ENCODE results near the gene OR2T12. TPM values are rescaled to one million over a fixed set of nuclear protein-coding genes. Genes with fewer than 3 reads are reported as not detected.
"Not testable (repeated sequence)": the region's sequence is repeated elsewhere in the genome, so short reads cannot be mapped to it uniquely, and the experiment has no call there.

Gene OR2T12
- total and polyA plus RNA-seq, 9 of the 15 experiments (the other 6 are each of a cell fraction or from before 2014, with no cell fraction given): 0.01 TPM; not detected in 8

GRCh38 chr1:248324468-248324867, 21.2 kb upstream of the OR2T12 start, which contains the start of gene OR2M7 (continued):
- TF ChIP-seq ELK3 (CRISPR knock-in tag; IDR thresholded peaks at IDR 0.05): no peak

DNA sequence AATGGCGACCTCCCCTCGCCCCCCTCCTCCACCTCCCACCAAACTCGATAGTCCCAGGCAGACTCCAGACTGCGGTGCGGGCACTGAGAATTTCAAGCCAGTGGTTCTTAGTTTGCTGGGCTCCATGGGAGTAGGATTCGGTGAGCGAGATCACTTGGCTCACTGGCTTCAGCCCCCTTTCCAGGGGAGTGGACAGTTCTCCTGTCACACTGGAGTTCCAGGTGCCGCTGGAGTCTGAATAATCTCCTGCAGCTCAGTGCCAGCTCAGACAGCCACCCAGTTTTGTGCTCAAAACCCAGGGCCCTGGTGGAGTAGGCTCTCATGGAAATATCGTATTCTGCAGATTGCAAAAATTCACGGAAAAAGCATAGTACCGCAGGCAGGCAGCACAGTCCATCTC, 13.6 kb upstream of the OR2T12 start:
- POLR2A ChIA-PET: no interaction called here
- Histone ChIP-seq H3K9me1 (ENCODE audit: control insufficient read depth, insufficient read depth, low read length) (no peaks in the 10 kb centered on the region), H4K20me1 (replicated peaks; ENCODE audit: control insufficient read depth, insufficient read depth, low read length) (no peaks in the 10 kb centered on the region), H3K79me2 (ENCODE audit: control insufficient read depth, insufficient read depth, low read length) (no peaks in the 10 kb centered on the region), H3K9ac (ENCODE audit: insufficient read depth in 1 of 2, low read depth in 2 of 2, low read length in 2 of 2) (no peak overlapping the region), H3K4me1 (replicated peaks in 1 of 2; ENCODE audit: control insufficient read depth in 2 of 2, insufficient read depth in 2 of 2, low read length in 2 of 2) (no peaks in the 10 kb centered on the region), H2AFZ (ENCODE audit: low read depth, low read length) (no peak overlapping the region), H3K9me3 (replicated peaks; ENCODE audit: control insufficient read depth, insufficient read depth, low read depth, low read length) (peaks cover 2% of the 10 kb centered on the region; the same call in 1 of the 2 replicates), H3K4me3 (no peak overlapping the region), H3K36me3 (ENCODE audit: control insufficient read depth, insufficient read depth, low read length) (no peaks in the 10 kb centered on the region), H3K4me2 (ENCODE audit: insufficient read depth, low read length) (no peak overlapping the region), H3K27ac (ENCODE audit: extremely low read depth, low read depth, low read length) (no peak overlapping the region), H3K27me3 (ENCODE audit: control insufficient read depth in 2 of 2, insufficient read depth in 2 of 2, low read length in 2 of 2) (no peaks in the 10 kb centered on the region)
- TF ChIP-seq BCLAF1 (IDR thresholded peaks at IDR 0.05; ENCODE audit: borderline replicate concordance in 1 of 2, control insufficient read depth in 1 of 2, low read depth in 2 of 2, low read length in 1 of 2) (no peak), TRIM28 (IDR thresholded peaks at IDR 0.05) (no peak), HSF4 (CRISPR knock-in tag; IDR thresholded peaks at IDR 0.05; ENCODE audit: borderline replicate concordance) (no peak)
- TF ChIP-seq, protein P1, sequence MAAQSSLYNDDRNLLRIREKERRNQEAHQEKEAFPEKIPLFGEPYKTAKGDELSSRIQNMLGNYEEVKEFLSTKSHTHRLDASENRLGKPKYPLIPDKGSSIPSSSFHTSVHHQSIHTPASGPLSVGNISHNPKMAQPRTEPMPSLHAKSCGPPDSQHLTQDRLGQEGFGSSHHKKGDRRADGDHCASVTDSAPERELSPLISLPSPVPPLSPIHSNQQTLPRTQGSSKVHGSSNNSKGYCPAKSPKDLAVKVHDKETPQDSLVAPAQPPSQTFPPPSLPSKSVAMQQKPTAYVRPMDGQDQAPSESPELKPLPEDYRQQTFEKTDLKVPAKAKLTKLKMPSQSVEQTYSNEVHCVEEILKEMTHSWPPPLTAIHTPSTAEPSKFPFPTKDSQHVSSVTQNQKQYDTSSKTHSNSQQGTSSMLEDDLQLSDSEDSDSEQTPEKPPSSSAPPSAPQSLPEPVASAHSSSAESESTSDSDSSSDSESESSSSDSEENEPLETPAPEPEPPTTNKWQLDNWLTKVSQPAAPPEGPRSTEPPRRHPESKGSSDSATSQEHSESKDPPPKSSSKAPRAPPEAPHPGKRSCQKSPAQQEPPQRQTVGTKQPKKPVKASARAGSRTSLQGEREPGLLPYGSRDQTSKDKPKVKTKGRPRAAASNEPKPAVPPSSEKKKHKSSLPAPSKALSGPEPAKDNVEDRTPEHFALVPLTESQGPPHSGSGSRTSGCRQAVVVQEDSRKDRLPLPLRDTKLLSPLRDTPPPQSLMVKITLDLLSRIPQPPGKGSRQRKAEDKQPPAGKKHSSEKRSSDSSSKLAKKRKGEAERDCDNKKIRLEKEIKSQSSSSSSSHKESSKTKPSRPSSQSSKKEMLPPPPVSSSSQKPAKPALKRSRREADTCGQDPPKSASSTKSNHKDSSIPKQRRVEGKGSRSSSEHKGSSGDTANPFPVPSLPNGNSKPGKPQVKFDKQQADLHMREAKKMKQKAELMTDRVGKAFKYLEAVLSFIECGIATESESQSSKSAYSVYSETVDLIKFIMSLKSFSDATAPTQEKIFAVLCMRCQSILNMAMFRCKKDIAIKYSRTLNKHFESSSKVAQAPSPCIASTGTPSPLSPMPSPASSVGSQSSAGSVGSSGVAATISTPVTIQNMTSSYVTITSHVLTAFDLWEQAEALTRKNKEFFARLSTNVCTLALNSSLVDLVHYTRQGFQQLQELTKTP (IDR thresholded peaks at IDR 0.05; ENCODE audit: low read depth in 1 of 2, partially characterized antibody in 2 of 2): no peak
- DNase-seq (ENCODE audit: extremely low read depth in 1 of 4, low spot score in 3 of 4): no peak
- WGBS (ENCODE audit: insufficient coverage, low coverage, missing lambda C conversion rate): under 1% methylated on average over 11 of the region's 11 CpGs
- CTCF ChIA-PET (ENCODE audit: low intra/inter-chr PET ratio): no interaction called here
- in situ Hi-C loops (cut with MboI): no loop called here
- FAIRE-seq: no peak
- no TSS peak for BruUV-seq (replicated peaks)
- intact Hi-C loops (cut with micrococcal nuclease): no loop called here
- no peak for ATAC-seq

DNA sequence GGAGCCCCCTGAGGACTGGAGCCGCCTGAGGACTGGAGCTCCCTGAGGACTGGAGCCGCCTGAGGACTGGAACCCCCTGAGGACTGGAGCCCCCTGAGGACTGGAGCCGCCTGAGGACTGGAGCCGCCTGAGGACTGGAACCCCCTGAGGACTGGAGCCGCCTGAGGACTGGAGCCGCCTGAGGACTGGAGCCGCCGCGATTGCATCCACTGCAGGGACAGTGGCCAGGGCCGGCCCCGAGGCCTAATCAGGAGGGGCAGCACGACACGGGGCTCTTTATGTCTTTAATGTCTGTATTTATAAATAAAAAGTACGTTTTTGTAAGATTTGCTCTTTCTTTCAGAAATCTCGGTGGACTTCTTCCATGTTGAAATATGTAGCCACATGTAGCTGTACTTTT, 3.5 kb upstream of the OR2T12 start:
- DNase-seq (ENCODE audit: extremely low read depth in 1 of 4, low spot score in 3 of 4); H3K27ac ChIP-seq (ENCODE audit: extremely low read depth, low read depth, low read length); ATAC-seq; CTCF ChIA-PET (ENCODE audit: low intra/inter-chr PET ratio); H3K9ac ChIP-seq (ENCODE audit: insufficient read depth in 1 of 2, low read depth in 2 of 2, low read length in 2 of 2); intact Hi-C loops (cut with micrococcal nuclease); H3K4me1 ChIP-seq (replicated peaks in 1 of 2; ENCODE audit: control insufficient read depth in 2 of 2, insufficient read depth in 2 of 2, low read length in 2 of 2); H4K20me1 ChIP-seq (replicated peaks; ENCODE audit: control insufficient read depth, insufficient read depth, low read length); in situ Hi-C loops (cut with MboI); FAIRE-seq; H3K36me3 ChIP-seq (ENCODE audit: control insufficient read depth, insufficient read depth, low read length); BruUV-seq (replicated peaks); H3K4me2 ChIP-seq (ENCODE audit: insufficient read depth, low read length); H3K79me2 ChIP-seq (ENCODE audit: control insufficient read depth, insufficient read depth, low read length); H3K4me3 ChIP-seq; H3K27me3 ChIP-seq (ENCODE audit: control insufficient read depth in 2 of 2, insufficient read depth in 2 of 2, low read length in 2 of 2); H3K9me1 ChIP-seq (ENCODE audit: control insufficient read depth, insufficient read depth, low read length); H2AFZ ChIP-seq (ENCODE audit: low read depth, low read length); H3K9me3 ChIP-seq (replicated peaks; ENCODE audit: control insufficient read depth, insufficient read depth, low read depth, low read length); POLR2A ChIA-PET: not testable (repeated sequence)
- WGBS (ENCODE audit: insufficient coverage, low coverage, missing lambda C conversion rate): under 1% methylated on average over 13 of the region's 15 CpGs
